Cortex of kidney (tissue), 1 donor: ENCODE data around the gene TMEM44.
"Not testable (repeated sequence)": the region's sequence is repeated elsewhere in the genome, so short reads cannot be mapped to it uniquely, and the experiment has no call there.

Experiments used
- DNase-seq: peaks from one replicate; lab custom pipeline; 2025; lab: John Stamatoyannopoulos, UW

The TMEM44 gene

GRCh38 chr3:194640829-194641228 is 7.6 kb upstream of the TMEM44 start:
- no peak for DNase-seq

- DNase-seq, result no peak
Measured at GRCh38 chr3:194638991-194639605, 5.9 kb upstream of the TMEM44 start.

GRCh38 chr3:194637541-194638400 is 4.6 kb upstream of the TMEM44 start:
- no peak for DNase-seq

GRCh38 chr3:194637066-194637465 is 3.8 kb upstream of the TMEM44 start:
- DNase-seq, result no peak

- DNase-seq, result no peak
Measured at GRCh38 chr3:194632809-194633348, 340 bp downstream of the TMEM44 start.

GRCh38 chr3:194632226-194632808 is 902 bp downstream of the TMEM44 start:
- DNase-seq, result no peak

- no peak for DNase-seq
Measured at GRCh38 chr3:194631696-194632095, 1.5 kb downstream of the TMEM44 start.

GRCh38 chr3:194630681-194631080 is 2.5 kb downstream of the TMEM44 start:
- not testable (repeated sequence) for DNase-seq

GRCh38 chr3:194624956-194625355 is 8.3 kb downstream of the TMEM44 start:
- DNase-seq, result no peak

- DNase-seq, result no peak
Measured at GRCh38 chr3:194623449-194624290, 9.5 kb downstream of the TMEM44 start.

- DNase-seq, result no peak
Measured at GRCh38 chr3:194622621-194623340, 10.4 kb downstream of the TMEM44 start.

- no peak for DNase-seq
Measured at GRCh38 chr3:194621947-194622346, 11.3 kb downstream of the TMEM44 start.

- no peak for DNase-seq
Measured at GRCh38 chr3:194620196-194620595, 13.0 kb downstream of the TMEM44 start.

GRCh38 chr3:194619741-194620140 is 13.5 kb downstream of the TMEM44 start:
- no peak for DNase-seq

- DNase-seq, result no peak
Measured at GRCh38 chr3:194618858-194619608, 14.2 kb downstream of the TMEM44 start.

- DNase-seq, result no peak
Measured at GRCh38 chr3:194617827-194618226, 15.4 kb downstream of the TMEM44 start.

- DNase-seq, result no peak
Measured at GRCh38 chr3:194617143-194617671, 16.0 kb downstream of the TMEM44 start.

- DNase-seq, result no peak
Measured at GRCh38 chr3:194615226-194615625, 18.0 kb downstream of the TMEM44 start.

- DNase-seq, result no peak
Measured at GRCh38 chr3:194612221-194612620, 21.0 kb downstream of the TMEM44 start.

GRCh38 chr3:194610689-194611088 is 22.5 kb downstream of the TMEM44 start:
- no peak for DNase-seq
